Type B pancreatic cell (in vitro differentiated cells): ENCODE measurements around the gene OR2T12. TPM values are rescaled to one million over a fixed set of nuclear protein-coding genes. Genes with fewer than 3 reads are reported as not detected.
"Not testable (repeated sequence)": the region's sequence is repeated elsewhere in the genome, so short reads cannot be mapped to it uniquely, and the experiment has no call there.

Experiments
- DNase-seq: peaks from one replicate; pipeline ENCODE4 v3.0.0; 2021; ENCODE audit warnings: mixed read lengths; ENCODE audit not compliant: unreplicated experiment; ENCODE audit errors: extremely low spot score
- H3K27ac Mint-ChIP-seq: 2 replicates; pipeline ENCODE4 v1.8.0; 2021; ENCODE audit warnings: mild to moderate bottlenecking, mixed read lengths
- H3K27me3 Mint-ChIP-seq: 2 replicates; pipeline ENCODE4 v1.8.0; 2021; ENCODE audit warnings: mixed read lengths
- H3K36me3 Mint-ChIP-seq: 2 replicates; pipeline ENCODE4 v1.8.0; 2021; ENCODE audit warnings: mixed read lengths
- H3K4me1 Mint-ChIP-seq: one replicate; pipeline ENCODE4 v1.8.0; 2021; ENCODE audit warnings: mixed read lengths; ENCODE audit not compliant: unreplicated experiment
- H3K4me3 Mint-ChIP-seq: 2 replicates; pipeline ENCODE4 v1.8.0; 2021; ENCODE audit warnings: mild to moderate bottlenecking, mixed read lengths
- H3K9me3 Mint-ChIP-seq: 2 replicates; pipeline ENCODE4 v1.8.0; 2021; ENCODE audit warnings: mixed read lengths
- total RNA-seq: library from RNA; stranded (reverse); gene quantifications from 2 replicates; pipeline ENCODE4 v1.2.1, GENCODE V29; 2021; ENCODE audit warnings: low replicate concordance
- TF ChIP-seq, protein P1 (sequence below): fragments of 200-600 bp; sonication (generic); conservative IDR thresholded peaks from 2 replicates; pipeline ENCODE4 v1.5.0; 2021; ENCODE audit warnings: antibody characterized with exemption, mild to moderate bottlenecking

OR2T12 gene
- total RNA-seq, 1 donor from 2014 or later = not detected

- Mint-ChIP-seq H3K27me3 (no peaks in the 10 kb centered on the region), H3K4me1 (no peaks in the 10 kb centered on the region), H3K27ac (no peak overlapping the region), H3K4me3 (no peak overlapping the region), H3K36me3 (no peaks in the 10 kb centered on the region), H3K9me3 (no peaks in the 10 kb centered on the region)
- DNase-seq = no peak
- TF ChIP-seq, protein P1, sequence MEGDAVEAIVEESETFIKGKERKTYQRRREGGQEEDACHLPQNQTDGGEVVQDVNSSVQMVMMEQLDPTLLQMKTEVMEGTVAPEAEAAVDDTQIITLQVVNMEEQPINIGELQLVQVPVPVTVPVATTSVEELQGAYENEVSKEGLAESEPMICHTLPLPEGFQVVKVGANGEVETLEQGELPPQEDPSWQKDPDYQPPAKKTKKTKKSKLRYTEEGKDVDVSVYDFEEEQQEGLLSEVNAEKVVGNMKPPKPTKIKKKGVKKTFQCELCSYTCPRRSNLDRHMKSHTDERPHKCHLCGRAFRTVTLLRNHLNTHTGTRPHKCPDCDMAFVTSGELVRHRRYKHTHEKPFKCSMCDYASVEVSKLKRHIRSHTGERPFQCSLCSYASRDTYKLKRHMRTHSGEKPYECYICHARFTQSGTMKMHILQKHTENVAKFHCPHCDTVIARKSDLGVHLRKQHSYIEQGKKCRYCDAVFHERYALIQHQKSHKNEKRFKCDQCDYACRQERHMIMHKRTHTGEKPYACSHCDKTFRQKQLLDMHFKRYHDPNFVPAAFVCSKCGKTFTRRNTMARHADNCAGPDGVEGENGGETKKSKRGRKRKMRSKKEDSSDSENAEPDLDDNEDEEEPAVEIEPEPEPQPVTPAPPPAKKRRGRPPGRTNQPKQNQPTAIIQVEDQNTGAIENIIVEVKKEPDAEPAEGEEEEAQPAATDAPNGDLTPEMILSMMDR = no peak
Observed at GRCh38 chr1:248306103-248306502, 2.9 kb upstream of the OR2T12 start.

DNA sequence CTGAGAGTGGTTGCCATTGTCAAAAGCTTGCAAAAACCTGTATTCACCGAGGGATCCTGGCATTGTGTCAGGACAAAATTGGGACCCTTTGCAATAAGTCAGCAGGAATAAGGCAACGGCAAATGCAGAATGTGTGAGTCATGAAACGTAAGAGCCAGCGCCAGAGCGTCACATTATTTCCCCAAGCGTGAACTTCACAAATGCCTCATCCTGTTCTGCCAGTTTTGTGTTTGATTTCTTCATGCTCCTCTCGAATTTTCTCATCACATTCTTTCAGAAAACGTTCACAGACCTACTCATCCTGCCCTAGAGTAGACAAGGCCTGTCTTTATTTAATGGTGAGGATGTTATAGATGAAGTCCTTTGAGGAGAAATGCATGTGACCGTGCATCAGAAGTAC lies 2.4 kb upstream of the OR2T12 start:
- not testable (repeated sequence) for H3K4me1 Mint-ChIP-seq, DNase-seq, H3K4me3 Mint-ChIP-seq, H3K27me3 Mint-ChIP-seq, H3K27ac Mint-ChIP-seq, H3K36me3 Mint-ChIP-seq, H3K9me3 Mint-ChIP-seq

DNA sequence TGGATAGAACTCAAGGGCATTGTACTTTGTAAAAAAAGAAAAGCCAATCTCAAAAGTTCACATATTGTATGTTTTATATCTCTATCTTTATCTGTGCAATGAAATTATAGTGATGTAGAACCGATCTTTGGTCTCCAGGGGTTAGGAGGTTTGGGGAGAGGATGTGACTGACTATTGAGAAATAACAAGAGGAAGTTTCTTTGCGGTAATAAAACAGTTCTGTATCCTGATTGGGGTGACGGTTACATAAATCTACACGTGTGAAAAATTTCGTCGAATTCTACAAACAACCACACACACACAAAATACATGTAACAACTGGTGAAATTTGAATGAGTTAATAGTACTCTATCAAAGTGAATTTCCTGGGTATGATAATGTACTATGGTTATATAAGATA lies 14.8 kb downstream of the OR2T12 start:
- TF ChIP-seq, protein P1 = no peak
- no peak for DNase-seq
- H3K36me3 Mint-ChIP-seq = no peaks in the 10 kb centered on the region
- H3K27ac Mint-ChIP-seq = no peak overlapping the region
- no peaks in the 10 kb centered on the region for H3K4me1 Mint-ChIP-seq
- H3K27me3 Mint-ChIP-seq = no peaks in the 10 kb centered on the region
- no peak overlapping the region for H3K4me3 Mint-ChIP-seq
- peaks cover 8% of the 10 kb centered on the region for H3K9me3 Mint-ChIP-seq

DNA sequence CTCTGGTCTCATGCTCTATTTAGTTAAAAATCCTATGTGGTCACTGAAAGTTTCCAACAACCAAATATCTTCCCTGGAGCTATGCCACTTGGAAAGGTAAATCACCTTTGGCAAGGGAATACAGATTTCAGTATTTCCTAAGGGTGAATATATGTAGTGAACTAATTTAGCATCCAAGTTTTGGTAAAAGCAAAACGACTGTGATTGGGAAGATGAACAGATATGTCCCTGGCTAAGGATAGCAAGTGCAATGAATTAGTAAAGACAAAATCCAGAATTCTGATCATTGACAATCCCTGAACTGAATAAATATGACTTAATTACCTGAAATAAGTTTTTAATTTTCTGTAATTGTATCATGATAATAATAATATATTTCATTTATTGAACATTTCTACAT lies 25.3 kb downstream of the OR2T12 start, which contains the start of gene OR2T33:
Gene OR2T33 (minus strand): TSS at position 101 of the 400 bp plus-strand sequence. CDS start 4,162 bp downstream, outside the sequence.
- Mint-ChIP-seq H3K27ac (no peak within 1 kb of the TSS), H3K27me3 (no peaks in the 10 kb centered on the region), H3K4me3 (no peak within 1 kb of the TSS), H3K36me3 (no peaks in the 10 kb centered on the region), H3K4me1 (no peaks in the 10 kb centered on the region), H3K9me3 (peaks cover 4% of the 10 kb centered on the region)
- TF ChIP-seq, protein P1 = no peak
- DNase-seq = no peak

DNA sequence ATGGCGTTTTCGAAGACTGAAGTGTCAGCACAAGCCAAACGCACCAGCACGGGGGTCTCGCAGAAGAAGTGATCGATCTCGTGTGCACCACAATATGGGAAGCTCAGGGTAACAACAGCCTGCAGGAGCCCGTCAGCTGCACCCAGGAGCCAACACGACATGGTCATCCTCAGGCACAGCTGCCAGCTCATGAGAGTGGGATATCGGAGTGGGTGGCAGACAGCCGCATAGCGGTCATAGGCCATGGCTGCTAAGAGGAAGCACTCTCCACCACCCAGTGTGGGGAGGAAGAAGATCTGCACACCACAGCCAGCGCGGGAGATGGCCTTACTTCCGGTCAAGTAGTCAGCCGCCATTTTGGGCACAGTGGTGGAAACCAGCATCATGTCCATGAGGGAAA lies 30.0 kb downstream of the OR2T12 start:
- H3K27ac Mint-ChIP-seq, H3K27me3 Mint-ChIP-seq, H3K4me3 Mint-ChIP-seq, H3K9me3 Mint-ChIP-seq, H3K4me1 Mint-ChIP-seq, H3K36me3 Mint-ChIP-seq, DNase-seq: not testable (repeated sequence)

DNA sequence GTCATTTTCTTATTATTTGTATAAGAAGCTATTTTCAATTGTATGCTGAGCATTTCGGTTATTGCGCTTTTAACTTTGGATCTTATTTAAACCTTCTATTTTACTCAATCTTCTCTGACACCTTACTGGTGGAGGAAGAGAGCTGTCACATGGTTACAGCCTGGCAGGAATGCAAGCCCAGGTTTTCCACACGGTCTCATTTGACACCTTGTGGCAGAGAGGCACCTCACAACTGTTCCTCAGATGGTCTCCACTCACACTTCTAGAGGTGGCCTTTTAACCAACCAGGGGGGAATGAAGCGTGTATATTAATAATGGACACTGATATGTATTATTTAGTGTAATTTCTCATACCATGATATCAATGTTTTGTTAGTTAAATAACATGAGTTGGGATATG lies 35.0 kb downstream of the OR2T12 start:
- H3K9me3 Mint-ChIP-seq = no peaks in the 10 kb centered on the region
- no peak for DNase-seq
- no peaks in the 10 kb centered on the region for H3K4me1 Mint-ChIP-seq
- no peak overlapping the region for H3K4me3 Mint-ChIP-seq
- no peaks in the 10 kb centered on the region for H3K36me3 Mint-ChIP-seq
- TF ChIP-seq, protein P1 = no peak
- H3K27ac Mint-ChIP-seq = no peak overlapping the region
- H3K27me3 Mint-ChIP-seq = no peaks in the 10 kb centered on the region

DNA sequence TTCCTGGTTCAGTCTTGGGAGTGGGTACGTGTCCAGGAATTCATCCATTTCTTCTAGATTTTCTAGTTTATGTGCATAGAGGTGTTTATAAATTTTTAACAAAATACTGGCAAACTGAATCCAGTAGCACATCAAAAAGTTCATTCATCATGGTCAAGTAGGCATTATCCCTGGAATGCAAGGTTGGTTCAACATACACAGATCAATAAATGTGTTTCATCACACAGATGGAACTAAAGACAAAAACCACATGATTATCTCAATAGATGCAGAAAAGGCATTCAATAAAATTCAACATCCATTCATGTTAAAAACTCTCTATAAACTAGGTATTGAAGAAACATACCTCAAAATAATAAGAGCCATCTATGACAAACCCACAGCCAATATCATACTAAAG lies 43.9 kb downstream of the OR2T12 start:
- H3K27ac Mint-ChIP-seq, H3K36me3 Mint-ChIP-seq, DNase-seq, H3K4me1 Mint-ChIP-seq, H3K4me3 Mint-ChIP-seq, H3K27me3 Mint-ChIP-seq: not testable (repeated sequence)
- peaks cover 16% of the 10 kb centered on the region for H3K9me3 Mint-ChIP-seq
